Tibial nerve (tissue), 4 donors: ENCODE measurements around the gene NAALAD2. TPM values are rescaled to one million over a fixed set of nuclear protein-coding genes. Genes with fewer than 3 reads are reported as not detected.

Experiments
- DNase-seq, 2 donors: peaks; one replicate each; pipeline ENCODE4 v3.0.0-alpha.2; 2019; ENCODE audit warnings: low spot score in 2 of 2
- H3K27ac ChIP-seq, 4 donors: fragments of 200-600 bp; sonication (generic) in 3 of 4; one replicate each; pipeline ENCODE4 v1.5.1; 2017 to 2019; ENCODE audit warnings: mild to moderate bottlenecking in 1 of 4
- H3K27me3 ChIP-seq, 2 donors: fragments of 200-600 bp; sonication (generic) in 1 of 2; one replicate each; pipeline versions ENCODE4 v1.5.1 to v1.6.0; 2017 to 2019
- H3K36me3 ChIP-seq, 3 donors: fragments of 200-600 bp; sonication (generic); one replicate each; pipeline ENCODE4 v1.5.1; 2018 to 2019
- H3K4me1 ChIP-seq, 4 donors: fragments of 200-600 bp; sonication (generic) in 3 of 4; one replicate each; pipeline ENCODE4 v1.5.1; 2017 to 2019
- H3K4me3 ChIP-seq, 4 donors: fragments of 200-600 bp; sonication (generic) in 3 of 4; one replicate each; pipeline ENCODE4 v1.5.1; 2017 to 2019; ENCODE audit warnings: mild to moderate bottlenecking in 1 of 4, moderate library complexity in 1 of 4
- H3K9me3 ChIP-seq, 4 donors: fragments of 200-600 bp; sonication (generic) in 3 of 4; one replicate each; pipeline ENCODE4 v1.5.1; 2017 to 2019
- EP300 ChIP-seq, 2 donors: sonication (generic); formaldehyde crosslinking; IDR thresholded peaks; one replicate each; pipeline ENCODE4 v1.6.1; 2017; ENCODE audit warnings: antibody characterized with exemption in 2 of 2, mild to moderate bottlenecking in 1 of 2
- WGBS, 2 donors: methylation state at CpG; one replicate each; pipeline ENCODE4 v1.1.5; 2018; 5-methylcytosine and 5-hydroxymethylcytosine counted together
- small RNA-seq: library from RNA; depleted of rRNA; stranded (forward); fragments of <200 nt; gene quantifications from one replicate; pipeline ENCODE3, GENCODE V24; 2016
- total RNA-seq, 4 donors: library from RNA; depleted of rRNA; stranded (reverse); fragments of >200 nt; gene quantifications; one replicate each; pipeline ENCODE4 v1.1.0, GENCODE V29; 2016
- TF ChIP-seq, protein P1 (sequence below), 5 experiments: fragments of 200-600 bp in 3 of 5; fragments of 450-650 bp in 2 of 5; sonication (generic) in 3 of 5; IDR thresholded peaks; one replicate each; pipeline ENCODE4 v1.5.1; 2016 to 2019; ENCODE audit warnings: antibody characterized with exemption in 5 of 5, mild to moderate bottlenecking in 3 of 5, moderate library complexity in 2 of 5

NAALAD2 gene
- total RNA-seq, 4 donors from 2014 or later, result 4.2 to 13.5 (median 8.3) TPM

DNA sequence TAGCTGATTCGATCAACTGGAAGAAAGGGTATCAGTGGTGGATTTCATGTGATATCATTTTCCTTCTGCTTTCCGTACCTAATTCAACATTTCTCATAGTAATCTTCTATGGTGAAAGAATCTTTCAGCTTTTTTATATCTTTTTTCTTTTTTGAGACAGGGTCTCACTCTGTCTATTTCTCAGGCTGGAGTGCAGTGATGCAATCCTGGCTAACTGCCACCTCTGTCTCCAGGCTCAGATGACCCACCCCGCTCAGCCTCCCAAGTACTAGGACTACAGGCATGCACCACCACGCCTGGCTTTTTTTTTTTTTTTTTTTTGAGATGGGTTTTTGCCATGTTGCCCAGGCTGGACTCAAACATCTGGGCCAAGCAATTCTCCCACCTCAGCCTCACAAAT is 107.0 kb downstream of the NAALAD2 start:
- DNase-seq, result no peak
- H3K27ac ChIP-seq, result no peak overlapping the region
- H3K36me3 ChIP-seq, result no peaks in the 10 kb centered on the region
- H3K27me3 ChIP-seq, result no peaks in the 10 kb centered on the region
- no peaks in the 10 kb centered on the region for H3K4me1 ChIP-seq
- no peak overlapping the region for H3K4me3 ChIP-seq
- no peak for TF ChIP-seq EP300 (IDR thresholded peaks at IDR 0.05)
- TF ChIP-seq, protein P1, sequence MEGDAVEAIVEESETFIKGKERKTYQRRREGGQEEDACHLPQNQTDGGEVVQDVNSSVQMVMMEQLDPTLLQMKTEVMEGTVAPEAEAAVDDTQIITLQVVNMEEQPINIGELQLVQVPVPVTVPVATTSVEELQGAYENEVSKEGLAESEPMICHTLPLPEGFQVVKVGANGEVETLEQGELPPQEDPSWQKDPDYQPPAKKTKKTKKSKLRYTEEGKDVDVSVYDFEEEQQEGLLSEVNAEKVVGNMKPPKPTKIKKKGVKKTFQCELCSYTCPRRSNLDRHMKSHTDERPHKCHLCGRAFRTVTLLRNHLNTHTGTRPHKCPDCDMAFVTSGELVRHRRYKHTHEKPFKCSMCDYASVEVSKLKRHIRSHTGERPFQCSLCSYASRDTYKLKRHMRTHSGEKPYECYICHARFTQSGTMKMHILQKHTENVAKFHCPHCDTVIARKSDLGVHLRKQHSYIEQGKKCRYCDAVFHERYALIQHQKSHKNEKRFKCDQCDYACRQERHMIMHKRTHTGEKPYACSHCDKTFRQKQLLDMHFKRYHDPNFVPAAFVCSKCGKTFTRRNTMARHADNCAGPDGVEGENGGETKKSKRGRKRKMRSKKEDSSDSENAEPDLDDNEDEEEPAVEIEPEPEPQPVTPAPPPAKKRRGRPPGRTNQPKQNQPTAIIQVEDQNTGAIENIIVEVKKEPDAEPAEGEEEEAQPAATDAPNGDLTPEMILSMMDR (IDR thresholded peaks at IDR 0.05), result no peak
- WGBS, 2 donors, result 85 to 95% methylated on average over 3 to 4 of the region's 4 CpGs
- no peaks in the 10 kb centered on the region for H3K9me3 ChIP-seq

Small RNA genes lying within 50 kb of the gene (small RNA-seq; reads per million reads assigned to genes)
- not detected for gene RF00275

Other genes with a start within 250 kb of the NAALAD2 start
- gene TRIM49D1, start 212.4 kb upstream of the NAALAD2 start, total RNA-seq, result under 1 TPM in 1 of 4 donors, not detected in 3; 0.21 TPM
- not detected for gene TRIM49D2, start 210.6 kb upstream of the NAALAD2 start, total RNA-seq
- gene TRIM64, start 168.6 kb upstream of the NAALAD2 start, total RNA-seq, result not detected
- gene TRIM49C, start 103.6 kb upstream of the NAALAD2 start, total RNA-seq, result not detected
- gene UBTFL1, start 48.7 kb upstream of the NAALAD2 start, total RNA-seq, result not detected
- gene CHORDC1, start 88.4 kb downstream of the NAALAD2 start, total RNA-seq, result 10 to 100 TPM; 30.0 to 69.3 (median 46.6) TPM